ENCODE results near the gene PURB. TPM values are rescaled to one million over a fixed set of nuclear protein-coding genes. Genes with fewer than 3 reads are reported as not detected.
A peak's percentile ranks its signal among the peaks of the same experiment; 100 is the strongest.

PURB gene
- polyA plus RNA-seq, 3 donors: 3.0 to 13.0 (median 3.0) TPM

- Histone ChIP-seq H3K4me2 (replicated peaks; ENCODE audit: extremely low read depth, low read length, poor library complexity, severe bottlenecking) (peak within 1 kb of the TSS; percentile 95), H3K36me3 (replicated peaks in 1 of 2; ENCODE audit: control insufficient read depth in 1 of 2, insufficient read depth in 2 of 2, low read length in 2 of 2) (no peaks in the 10 kb centered on the region), H3K9ac (ENCODE audit: insufficient read depth, low read length, poor library complexity, severe bottlenecking) (peak within 1 kb of the TSS; percentile 78), H3K4me1 (ENCODE audit: control insufficient read depth in 1 of 2, insufficient read depth in 2 of 2, low read length in 2 of 2) (peaks cover 33 to 49% of the 10 kb centered on the region in 2 donors), H3K27ac (ENCODE audit: low read depth in 1 of 2, low read length in 2 of 2) (peak within 1 kb of the TSS; percentile 88 to 92), H4K20me1 (ENCODE audit: insufficient read depth, low read length) (peaks cover 34% of the 10 kb centered on the region), H3K9me3 (replicated peaks in 1 of 2; ENCODE audit: control insufficient read depth in 1 of 2, insufficient read depth in 1 of 2, low read length in 2 of 2) (no peaks in the 10 kb centered on the region), H3K4me3 (replicated peaks in 1 of 3; ENCODE audit: low read depth in 2 of 3, low read length in 3 of 3) (peak within 1 kb of the TSS; percentile 79 to 98 (median 89)), H2AFZ (ENCODE audit: insufficient read depth, low read depth, low read length, poor library complexity, severe bottlenecking) (peak within 1 kb of the TSS; percentile 77), H3K27me3 (ENCODE audit: control insufficient read depth in 2 of 2, insufficient read depth in 2 of 2, low read length in 2 of 2) (no peaks in the 10 kb centered on the region), H3K79me2 (ENCODE audit: insufficient read depth, low read length) (peaks cover 51% of the 10 kb centered on the region)
- DNase-seq: peak; percentile 99 to 100 (median 99)
- peaks cover 47% of the 10 kb centered on the region for H3K4me1 Mint-ChIP-seq
- H3K36me3 Mint-ChIP-seq: no peaks in the 10 kb centered on the region
- H3K27ac Mint-ChIP-seq: peak within 1 kb of the TSS; percentile 95 to 99 (median 98)
- peak within 1 kb of the TSS; percentile 91 to 98 for H3K4me3 Mint-ChIP-seq
- WGBS (ENCODE audit: insufficient coverage): under 1% methylated on average over 70 of the region's 70 CpGs
- intact Hi-C loops (cut with micrococcal nuclease): loop anchor here (5.0 to 10.0 kb wide), 7 partner anchors 39 to 803 kb away; partner anchors contain the start of genes DBNL (in 1 of the 2), PPIA (in 1 of the 2), PURB (in 1 of the 2) and TMED4 (in 1 of the 2)
- H3K27me3 Mint-ChIP-seq (ENCODE audit: low read depth in 3 of 3): no peaks in the 10 kb centered on the region
- TF ChIP-seq CTCF (IDR thresholded peaks at IDR 0.05): peak; percentile 59
- H3K9me3 Mint-ChIP-seq: no peaks in the 10 kb centered on the region
Measured at GRCh38 chr7:44847920-44848634, 37.3 kb downstream of the PURB start, which contains the start of gene H2AZ2. TSS of gene H2AZ2 (minus strand) at chr7:44848087. CDS start at chr7:44847971, 116 bp downstream.

GRCh38 chr7:44847509-44847919 is 37.8 kb downstream of the PURB start:
- Histone ChIP-seq H3K4me2 (replicated peaks; ENCODE audit: extremely low read depth, low read length, poor library complexity, severe bottlenecking) (peak overlapping the region; percentile 95), H3K36me3 (replicated peaks in 1 of 2; ENCODE audit: control insufficient read depth in 1 of 2, insufficient read depth in 2 of 2, low read length in 2 of 2) (no peaks in the 10 kb centered on the region), H3K27ac (ENCODE audit: low read depth in 1 of 2, low read length in 2 of 2) (peak overlapping the region; percentile 88 to 92), H2AFZ (ENCODE audit: insufficient read depth, low read depth, low read length, poor library complexity, severe bottlenecking) (peak overlapping the region; percentile 55), H4K20me1 (ENCODE audit: insufficient read depth, low read length) (peaks cover 36% of the 10 kb centered on the region), H3K4me3 (replicated peaks in 1 of 3; ENCODE audit: low read depth in 2 of 3, low read length in 3 of 3) (peak overlapping the region; percentile 79 to 98 (median 89)), H3K4me1 (ENCODE audit: control insufficient read depth in 1 of 2, insufficient read depth in 2 of 2, low read length in 2 of 2) (peaks cover 36 to 53% of the 10 kb centered on the region in 2 donors), H3K27me3 (ENCODE audit: control insufficient read depth in 2 of 2, insufficient read depth in 2 of 2, low read length in 2 of 2) (no peaks in the 10 kb centered on the region), H3K9me3 (replicated peaks in 1 of 2; ENCODE audit: control insufficient read depth in 1 of 2, insufficient read depth in 1 of 2, low read length in 2 of 2) (no peaks in the 10 kb centered on the region), H3K9ac (ENCODE audit: insufficient read depth, low read length, poor library complexity, severe bottlenecking) (peak overlapping the region; percentile 78), H3K79me2 (ENCODE audit: insufficient read depth, low read length) (peaks cover 57% of the 10 kb centered on the region)
- TF ChIP-seq CTCF (IDR thresholded peaks at IDR 0.05): peak; percentile 93
- WGBS (ENCODE audit: insufficient coverage): 0% methylated on average over 36 of the region's 36 CpGs
- H3K27me3 Mint-ChIP-seq (ENCODE audit: low read depth in 3 of 3): no peaks in the 10 kb centered on the region
- DNase-seq: peak; percentile 73 to 82 (median 82)
- H3K4me1 Mint-ChIP-seq: peaks cover 48% of the 10 kb centered on the region
- peaks cover 2 to 4% of the 10 kb centered on the region in 2 donors for H3K36me3 Mint-ChIP-seq
- intact Hi-C loops (cut with micrococcal nuclease): loop anchor here (5.0 to 10.0 kb wide), 7 partner anchors 40 to 803 kb away; partner anchors contain the start of genes DBNL (in 1 of the 2), PPIA (in 1 of the 2), PURB (in 1 of the 2) and TMED4 (in 1 of the 2)
- no peaks in the 10 kb centered on the region for H3K9me3 Mint-ChIP-seq
- peak overlapping the region; percentile 91 to 98 for H3K4me3 Mint-ChIP-seq
- peak overlapping the region; percentile 95 to 99 (median 98) for H3K27ac Mint-ChIP-seq

Data from CD14-positive monocyte (primary cell).